OCI-LY1 (cell line): Measurements from ENCODE around the gene BACH1.

ENCODE experiments used
- H2AFZ ChIP-seq: fragments of 200-600 bp; sonication (generic), shearing (Covaris generic); 2 replicates; pipeline ENCODE4 v1.6.0; 2014; ENCODE audit warnings: antibody characterized with exemption, mild to moderate bottlenecking, low read length
- H3F3A ChIP-seq: fragments of 200-600 bp; sonication (generic), shearing (Covaris generic); 2 replicates; pipeline ENCODE4 v1.6.0; 2014; ENCODE audit warnings: mild to moderate bottlenecking, antibody characterized with exemption, low read length, moderate library complexity; ENCODE audit not compliant: insufficient read depth
- H3K27ac ChIP-seq: fragments of 200-600 bp; sonication (generic); 2 replicates; pipeline ENCODE4 v1.5.1; 2014; ENCODE audit warnings: low read length, mixed run types, mild to moderate bottlenecking, low read depth; ENCODE audit not compliant: poor library complexity, severe bottlenecking
- H3K27me3 ChIP-seq: fragments of 200-600 bp; sonication (generic); 2 replicates; pipeline ENCODE4 v1.6.0; 2014; ENCODE audit warnings: antibody characterized with exemption, mild to moderate bottlenecking, low read length, moderate library complexity; ENCODE audit not compliant: insufficient read depth
- H3K36me3 ChIP-seq: fragments of 200-600 bp; sonication (generic); 2 replicates; pipeline ENCODE4 v1.6.1; 2014; ENCODE audit warnings: mild to moderate bottlenecking, antibody characterized with exemption, low read length, moderate library complexity, mixed read lengths; ENCODE audit not compliant: insufficient read depth
- H3K4me1 ChIP-seq: fragments of 200-600 bp; sonication (generic); 2 replicates; pipeline ENCODE4 v1.5.1; 2014; ENCODE audit warnings: mild to moderate bottlenecking, low read length, moderate library complexity; ENCODE audit not compliant: insufficient read depth, severe bottlenecking
- H3K4me2 ChIP-seq: fragments of 200-600 bp; sonication (generic), shearing (Covaris generic); 2 replicates; pipeline ENCODE4 v1.6.1; 2014; ENCODE audit warnings: low read length
- H3K4me3 ChIP-seq: fragments of 200-600 bp; sonication (generic); 2 replicates; pipeline ENCODE4 v1.5.1; 2014; ENCODE audit warnings: low read length, low read depth, mild to moderate bottlenecking, mixed read lengths; ENCODE audit not compliant: poor library complexity, severe bottlenecking
- H3K79me2 ChIP-seq: fragments of 200-600 bp; shearing (Covaris generic); 2 replicates; pipeline ENCODE4 v1.6.1; 2016; ENCODE audit warnings: mixed run types, low read length, mixed read lengths; ENCODE audit not compliant: insufficient read depth
- H3K9ac ChIP-seq: fragments of 200-600 bp; sonication (generic), shearing (Covaris generic); 2 replicates; pipeline ENCODE4 v1.6.1; 2014; ENCODE audit warnings: mild to moderate bottlenecking, low read length, mixed read lengths
- H3K9me2 ChIP-seq: fragments of 200-600 bp; sonication (generic), shearing (Covaris generic); 2 replicates; pipeline ENCODE4 v1.6.1; 2014; ENCODE audit warnings: low read depth, mild to moderate bottlenecking, low read length, mixed read lengths
- H3K9me3 ChIP-seq: fragments of 200-600 bp; shearing (Covaris generic); 2 replicates; pipeline ENCODE4 v1.6.1; 2014; ENCODE audit warnings: low read length, mixed read lengths
- H4K20me1 ChIP-seq: fragments of 200-600 bp; sonication (generic), shearing (Covaris generic); 2 replicates; pipeline ENCODE4 v1.6.0; 2016; ENCODE audit warnings: mild to moderate bottlenecking, low read length; ENCODE audit not compliant: insufficient read depth
- CTCF ChIP-seq: fragments of 200-600 bp; sonication (generic), shearing (Covaris generic); IDR thresholded peaks from 2 replicates; pipeline ENCODE4 v1.5.1; 2017; ENCODE audit warnings: mild to moderate bottlenecking, antibody characterized with exemption, low read length, moderate library complexity, mixed read lengths
- EZH2 ChIP-seq: fragments of 200-600 bp; sonication (generic), shearing (Covaris generic); IDR thresholded peaks from 2 replicates; pipeline ENCODE4 v1.8.0; 2017; ENCODE audit warnings: borderline replicate concordance, mixed run types, mild to moderate bottlenecking, antibody characterized with exemption, low read length, moderate library complexity, mixed read lengths

The BACH1 gene

GRCh38 chr21:29311802-29312201 lies 13.1 kb downstream of the BACH1 start:
- no peaks in the 10 kb centered on the region for H3K9me2 ChIP-seq
- peaks cover 13% of the 10 kb centered on the region for H3K4me1 ChIP-seq
- H2AFZ ChIP-seq, result no peak overlapping the region
- no peaks in the 10 kb centered on the region for H3F3A ChIP-seq
- H3K36me3 ChIP-seq, result peaks cover 28% of the 10 kb centered on the region
- TF ChIP-seq CTCF (no peak), EZH2 (no peak)
- no peaks in the 10 kb centered on the region; the same call in 1 of the 2 replicates for H4K20me1 ChIP-seq
- H3K79me2 ChIP-seq, result peaks cover 98% of the 10 kb centered on the region
- H3K9me3 ChIP-seq, result peaks cover 5% of the 10 kb centered on the region
- H3K4me2 ChIP-seq, result no peak overlapping the region
- H3K9ac ChIP-seq, result no peak overlapping the region
- H3K4me3 ChIP-seq, result no peak overlapping the region
- H3K27me3 ChIP-seq, result no peaks in the 10 kb centered on the region
- no peak overlapping the region for H3K27ac ChIP-seq

GRCh38 chr21:29312981-29313380 lies 14.3 kb downstream of the BACH1 start:
- no peaks in the 10 kb centered on the region for H3K9me2 ChIP-seq
- H3F3A ChIP-seq, result no peaks in the 10 kb centered on the region
- no peaks in the 10 kb centered on the region for H3K27me3 ChIP-seq
- H3K4me1 ChIP-seq, result peaks cover 2% of the 10 kb centered on the region
- peaks cover 98% of the 10 kb centered on the region for H3K79me2 ChIP-seq
- no peak overlapping the region for H2AFZ ChIP-seq
- no peak overlapping the region for H3K4me3 ChIP-seq
- no peak overlapping the region for H3K27ac ChIP-seq
- H3K36me3 ChIP-seq, result peaks cover 21% of the 10 kb centered on the region
- no peak overlapping the region for H3K4me2 ChIP-seq
- no peaks in the 10 kb centered on the region; the same call in 1 of the 2 replicates for H4K20me1 ChIP-seq
- H3K9ac ChIP-seq, result no peak overlapping the region
- peaks cover 5% of the 10 kb centered on the region for H3K9me3 ChIP-seq
- no peak for TF ChIP-seq CTCF
- TF ChIP-seq EZH2, result no peak

GRCh38 chr21:29313662-29314408 lies 15.1 kb downstream of the BACH1 start:
- peaks cover 3% of the 10 kb centered on the region for H3K9me3 ChIP-seq
- no peak overlapping the region for H3K4me2 ChIP-seq
- H3K4me3 ChIP-seq, result no peak overlapping the region
- H2AFZ ChIP-seq, result no peak overlapping the region
- no peak for TF ChIP-seq EZH2
- TF ChIP-seq CTCF, result no peak
- H3K79me2 ChIP-seq, result peaks cover 98% of the 10 kb centered on the region
- no peaks in the 10 kb centered on the region for H3K9me2 ChIP-seq
- no peaks in the 10 kb centered on the region for H3K27me3 ChIP-seq
- H3F3A ChIP-seq, result no peaks in the 10 kb centered on the region
- H3K27ac ChIP-seq, result no peak overlapping the region
- H3K9ac ChIP-seq, result no peak overlapping the region
- H3K4me1 ChIP-seq, result no peaks in the 10 kb centered on the region
- peaks cover 17% of the 10 kb centered on the region for H3K36me3 ChIP-seq
- H4K20me1 ChIP-seq, result no peaks in the 10 kb centered on the region; the same call in 1 of the 2 replicates
